SK-N-SH treated with all-trans-retinoic acid at 6 μM for 48 hours (cell line): Measurements from ENCODE around the gene HINT2.

Experiments used
- ARNTL ChIP-seq: fragments of 450-650 bp; formaldehyde crosslinking; IDR thresholded peaks from 2 replicates; pipeline ENCODE4 v1.5.0; 2020; ENCODE audit warnings: low read depth, mild to moderate bottlenecking, moderate library complexity, borderline replicate concordance
- ISL1 ChIP-seq: fragments of 250-450 bp; sonication (Bioruptor Pico); IDR thresholded peaks from 2 replicates; pipeline ENCODE4 v2.1.2; 2022; ENCODE audit warnings: mild to moderate bottlenecking, moderate library complexity
- PATZ1 ChIP-seq: fragments of 250-450 bp; sonication (Bioruptor Pico); IDR thresholded peaks from 2 replicates; pipeline ENCODE4 v1.8.0; 2020; ENCODE audit warnings: mild to moderate bottlenecking, moderate library complexity, borderline replicate concordance
- RARB ChIP-seq: fragments of 250-450 bp; sonication (Bioruptor Pico); IDR thresholded peaks from 2 replicates; pipeline ENCODE4 v1.8.0; 2021; ENCODE audit warnings: mild to moderate bottlenecking, moderate library complexity
- ZFP30 ChIP-seq: fragments of 450-650 bp; formaldehyde crosslinking; IDR thresholded peaks from 2 replicates; pipeline ENCODE4 v1.5.0; 2022; ENCODE audit warnings: mild to moderate bottlenecking, moderate library complexity
- TF ChIP-seq, protein P1 (sequence below): fragments of 250-450 bp; sonication (Bioruptor Pico); IDR thresholded peaks from 2 replicates; pipeline ENCODE4 v1.5.1; 2021; ENCODE audit warnings: mild to moderate bottlenecking, moderate library complexity
- TF ChIP-seq, protein P2 (sequence below): fragments of 250-450 bp; sonication (Bioruptor Pico); IDR thresholded peaks from 2 replicates; pipeline ENCODE4 v1.5.1; 2020; ENCODE audit warnings: low read depth, mild to moderate bottlenecking, moderate library complexity

DNA sequence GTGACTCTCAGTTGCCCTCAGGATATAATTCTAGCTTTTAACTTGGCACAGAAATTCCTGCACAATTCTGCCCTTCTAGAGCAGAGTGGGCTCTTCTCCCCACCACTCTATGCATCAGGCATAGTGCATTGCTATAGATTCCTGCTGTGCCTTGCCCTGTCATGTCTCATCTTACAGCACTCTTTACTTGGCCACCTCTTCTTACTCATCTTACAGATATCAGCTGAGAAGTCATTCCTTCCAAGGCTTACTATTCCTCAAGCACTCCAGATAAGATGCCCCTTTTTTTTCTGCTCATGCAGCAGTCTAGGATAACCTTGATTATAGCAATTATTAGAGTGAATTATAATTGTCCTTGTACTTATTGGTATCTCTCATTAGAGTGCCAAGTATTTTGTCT lies 8.1 kb upstream of the HINT2 start:
- no peak for TF ChIP-seq ISL1 (CRISPR knock-in tag)
- TF ChIP-seq ZFP30 (CRISPR knock-in tag), result no peak
- TF ChIP-seq, protein P1, sequence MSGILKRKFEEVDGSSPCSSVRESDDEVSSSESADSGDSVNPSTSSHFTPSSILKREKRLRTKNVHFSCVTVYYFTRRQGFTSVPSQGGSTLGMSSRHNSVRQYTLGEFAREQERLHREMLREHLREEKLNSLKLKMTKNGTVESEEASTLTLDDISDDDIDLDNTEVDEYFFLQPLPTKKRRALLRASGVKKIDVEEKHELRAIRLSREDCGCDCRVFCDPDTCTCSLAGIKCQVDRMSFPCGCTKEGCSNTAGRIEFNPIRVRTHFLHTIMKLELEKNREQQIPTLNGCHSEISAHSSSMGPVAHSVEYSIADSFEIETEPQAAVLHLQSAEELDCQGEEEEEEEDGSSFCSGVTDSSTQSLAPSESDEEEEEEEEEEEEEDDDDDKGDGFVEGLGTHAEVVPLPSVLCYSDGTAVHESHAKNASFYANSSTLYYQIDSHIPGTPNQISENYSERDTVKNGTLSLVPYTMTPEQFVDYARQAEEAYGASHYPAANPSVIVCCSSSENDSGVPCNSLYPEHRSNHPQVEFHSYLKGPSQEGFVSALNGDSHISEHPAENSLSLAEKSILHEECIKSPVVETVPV, result no peak
- TF ChIP-seq, protein P2, sequence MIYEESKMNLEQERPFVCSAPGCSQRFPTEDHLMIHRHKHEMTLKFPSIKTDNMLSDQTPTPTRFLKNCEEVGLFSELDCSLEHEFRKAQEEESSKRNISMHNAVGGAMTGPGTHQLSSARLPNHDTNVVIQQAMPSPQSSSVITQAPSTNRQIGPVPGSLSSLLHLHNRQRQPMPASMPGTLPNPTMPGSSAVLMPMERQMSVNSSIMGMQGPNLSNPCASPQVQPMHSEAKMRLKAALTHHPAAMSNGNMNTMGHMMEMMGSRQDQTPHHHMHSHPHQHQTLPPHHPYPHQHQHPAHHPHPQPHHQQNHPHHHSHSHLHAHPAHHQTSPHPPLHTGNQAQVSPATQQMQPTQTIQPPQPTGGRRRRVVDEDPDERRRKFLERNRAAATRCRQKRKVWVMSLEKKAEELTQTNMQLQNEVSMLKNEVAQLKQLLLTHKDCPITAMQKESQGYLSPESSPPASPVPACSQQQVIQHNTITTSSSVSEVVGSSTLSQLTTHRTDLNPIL (CRISPR knock-in tag), result no peak
- TF ChIP-seq PATZ1 (CRISPR knock-in tag), result no peak
- TF ChIP-seq RARB (CRISPR knock-in tag), result no peak
- TF ChIP-seq ARNTL (CRISPR knock-in tag), result no peak
